Esophagus muscularis mucosa (tissue), 4 donors: ENCODE measurements around the gene EHF. TPM values are rescaled to one million over a fixed set of nuclear protein-coding genes. Genes with fewer than 3 reads are reported as not detected.
A peak's percentile ranks its signal among the peaks of the same experiment; 100 is the strongest.

Experiments used
- DNase-seq: peaks from one replicate; pipeline ENCODE4 v3.0.0-alpha.2; 2017; ENCODE audit errors: extremely low spot score
- H3K27ac ChIP-seq, 4 donors: fragments of 200-600 bp; sonication (generic); replicated peaks in 1 of 4; 1 replicate in 3 of 4; 2 replicates in 1 of 4; pipeline ENCODE4 v1.5.1; 2016 to 2019; ENCODE audit warnings: mild to moderate bottlenecking in 1 of 4
- H3K27me3 ChIP-seq, 4 donors: fragments of 200-600 bp; sonication (generic); one replicate each; pipeline versions ENCODE4 v1.5.1 to v1.6.0; 2016 to 2019
- H3K36me3 ChIP-seq, 4 donors: fragments of 200-600 bp; sonication (generic); one replicate each; pipeline ENCODE4 v1.5.1; 2016 to 2019
- H3K4me1 ChIP-seq, 4 donors: fragments of 200-600 bp; sonication (generic); one replicate each; pipeline ENCODE4 v1.5.1; 2016 to 2019
- H3K4me3 ChIP-seq, 4 donors: fragments of 200-600 bp; sonication (generic); 1 replicate in 2 of 4; 2 replicates in 2 of 4; pipeline ENCODE4 v1.5.1; 2016 to 2019; ENCODE audit warnings: mild to moderate bottlenecking in 4 of 4, moderate library complexity in 1 of 4
- H3K9me3 ChIP-seq, 4 donors: fragments of 200-600 bp; sonication (generic); 1 replicate in 3 of 4; 2 replicates in 1 of 4; pipeline ENCODE4 v1.5.1; 2016 to 2019
- EP300 ChIP-seq: sonication (generic); formaldehyde crosslinking; IDR thresholded peaks from one replicate; pipeline ENCODE4 v1.6.1; 2017; ENCODE audit warnings: antibody characterized with exemption
- POLR2A ChIP-seq: fragments of 450-650 bp; IDR thresholded peaks from one replicate; pipeline ENCODE4 v1.6.1; 2017; ENCODE audit warnings: antibody characterized with exemption, moderate library complexity, mild to moderate bottlenecking, low read depth
- POLR2AphosphoS5 ChIP-seq, 2 donors: sonication (generic); formaldehyde crosslinking; IDR thresholded peaks; one replicate each; pipeline ENCODE4 v1.6.1; 2017; ENCODE audit warnings: antibody characterized with exemption in 2 of 2
- WGBS: methylation state at CpG from one replicate; pipeline ENCODE4 v1.1.5; 2018; 5-methylcytosine and 5-hydroxymethylcytosine counted together
- intact Hi-C: fragments of 100-400 bp; cut with DNase I; formaldehyde crosslinking; loops from one replicate; pipeline ENCODE4 v1.15.1; 2023
- total RNA-seq, 4 donors: library from RNA; depleted of rRNA; stranded (reverse); fragments of >200 nt; gene quantifications; one replicate each; pipeline versions ENCODE4 v1.1.0 to v1.2.1, GENCODE V29; 2016
- TF ChIP-seq, protein P1 (sequence below), 3 experiments: fragments of 200-600 bp in 2 of 3; fragments of 450-650 bp in 1 of 3; sonication (generic) in 2 of 3; IDR thresholded peaks; one replicate each; pipeline ENCODE4 v1.5.1; 2017 to 2019; ENCODE audit warnings: antibody characterized with exemption in 3 of 3, mild to moderate bottlenecking in 2 of 3, moderate library complexity in 1 of 3

Gene EHF
- total RNA-seq, 4 donors from 2014 or later, result 0.42 to 0.52 TPM; not detected in 2

DNA sequence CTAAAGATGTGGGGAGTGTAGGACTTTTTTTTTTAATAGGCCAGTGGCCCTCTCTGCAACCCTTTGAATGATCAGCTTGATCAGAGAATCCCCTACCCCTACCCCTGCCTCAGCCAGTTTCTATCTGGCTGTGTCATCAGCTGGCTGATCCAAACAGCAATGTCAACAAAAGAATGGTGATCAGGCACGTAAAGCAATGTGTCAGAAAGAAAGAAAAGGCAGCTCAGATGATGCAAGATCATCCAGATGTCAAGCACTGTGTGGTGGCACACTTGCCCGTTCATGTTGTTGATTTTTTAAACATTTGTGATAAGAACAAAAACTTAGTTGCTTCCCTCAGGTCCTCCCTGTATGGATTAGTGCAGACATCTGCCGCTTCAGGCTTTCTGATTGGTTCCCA, 26.3 kb upstream of the EHF start:
- no peak for TF ChIP-seq EP300
- TF ChIP-seq POLR2AphosphoS5 (IDR thresholded peaks at IDR 0.05), result no peak
- TF ChIP-seq, protein P1, sequence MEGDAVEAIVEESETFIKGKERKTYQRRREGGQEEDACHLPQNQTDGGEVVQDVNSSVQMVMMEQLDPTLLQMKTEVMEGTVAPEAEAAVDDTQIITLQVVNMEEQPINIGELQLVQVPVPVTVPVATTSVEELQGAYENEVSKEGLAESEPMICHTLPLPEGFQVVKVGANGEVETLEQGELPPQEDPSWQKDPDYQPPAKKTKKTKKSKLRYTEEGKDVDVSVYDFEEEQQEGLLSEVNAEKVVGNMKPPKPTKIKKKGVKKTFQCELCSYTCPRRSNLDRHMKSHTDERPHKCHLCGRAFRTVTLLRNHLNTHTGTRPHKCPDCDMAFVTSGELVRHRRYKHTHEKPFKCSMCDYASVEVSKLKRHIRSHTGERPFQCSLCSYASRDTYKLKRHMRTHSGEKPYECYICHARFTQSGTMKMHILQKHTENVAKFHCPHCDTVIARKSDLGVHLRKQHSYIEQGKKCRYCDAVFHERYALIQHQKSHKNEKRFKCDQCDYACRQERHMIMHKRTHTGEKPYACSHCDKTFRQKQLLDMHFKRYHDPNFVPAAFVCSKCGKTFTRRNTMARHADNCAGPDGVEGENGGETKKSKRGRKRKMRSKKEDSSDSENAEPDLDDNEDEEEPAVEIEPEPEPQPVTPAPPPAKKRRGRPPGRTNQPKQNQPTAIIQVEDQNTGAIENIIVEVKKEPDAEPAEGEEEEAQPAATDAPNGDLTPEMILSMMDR (IDR thresholded peaks at IDR 0.05), result no peak
- no peak for TF ChIP-seq POLR2A
- Histone ChIP-seq H3K36me3 (no peaks in the 10 kb centered on the region), H3K9me3 (no peaks in the 10 kb centered on the region), H3K27ac (no peak overlapping the region), H3K4me1 (no peaks in the 10 kb centered on the region), H3K4me3 (no peak overlapping the region), H3K27me3 (peaks cover 0 to 4% (median 0%) of the 10 kb centered on the region in 4 donors)
- intact Hi-C loops, result no loop called here
- 83% methylated on average over 3 of the region's 3 CpGs for WGBS
- peak; percentile 39 for DNase-seq

DNA sequence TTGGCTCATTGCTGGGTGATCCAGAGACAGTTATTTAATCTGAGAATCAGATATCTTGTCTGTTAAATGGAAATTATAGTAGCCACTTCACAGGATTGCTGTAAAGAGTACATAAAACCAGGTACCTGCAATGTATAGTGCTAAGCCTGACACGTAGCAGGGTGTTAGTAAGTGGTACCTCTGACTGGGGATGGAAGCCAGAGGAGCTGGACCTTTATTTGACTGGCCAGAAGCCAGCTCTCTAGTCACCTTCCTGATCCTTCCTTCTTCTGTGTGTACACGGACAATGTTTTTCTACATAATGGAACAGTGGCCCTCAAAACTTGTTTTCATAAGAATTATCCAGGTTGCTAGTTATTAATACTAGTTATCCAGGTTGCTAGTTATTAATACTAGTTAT, 25.5 kb upstream of the EHF start:
- Histone ChIP-seq H3K36me3 (no peaks in the 10 kb centered on the region), H3K4me1 (peaks cover 0 to under 1% (median 0%) of the 10 kb centered on the region in 4 donors), H3K27me3 (peaks cover 0 to 4% (median 0%) of the 10 kb centered on the region in 4 donors), H3K9me3 (no peaks in the 10 kb centered on the region), H3K4me3 (no peak overlapping the region), H3K27ac (no peak overlapping the region)
- TF ChIP-seq, protein P1 (IDR thresholded peaks at IDR 0.05), result no peak
- no peak for TF ChIP-seq POLR2A
- no peak for TF ChIP-seq EP300
- no peak for TF ChIP-seq POLR2AphosphoS5 (IDR thresholded peaks at IDR 0.05)
- 67% methylated on average over 2 of the region's 2 CpGs for WGBS
- no peak for DNase-seq
- intact Hi-C loops, result no loop called here

DNA sequence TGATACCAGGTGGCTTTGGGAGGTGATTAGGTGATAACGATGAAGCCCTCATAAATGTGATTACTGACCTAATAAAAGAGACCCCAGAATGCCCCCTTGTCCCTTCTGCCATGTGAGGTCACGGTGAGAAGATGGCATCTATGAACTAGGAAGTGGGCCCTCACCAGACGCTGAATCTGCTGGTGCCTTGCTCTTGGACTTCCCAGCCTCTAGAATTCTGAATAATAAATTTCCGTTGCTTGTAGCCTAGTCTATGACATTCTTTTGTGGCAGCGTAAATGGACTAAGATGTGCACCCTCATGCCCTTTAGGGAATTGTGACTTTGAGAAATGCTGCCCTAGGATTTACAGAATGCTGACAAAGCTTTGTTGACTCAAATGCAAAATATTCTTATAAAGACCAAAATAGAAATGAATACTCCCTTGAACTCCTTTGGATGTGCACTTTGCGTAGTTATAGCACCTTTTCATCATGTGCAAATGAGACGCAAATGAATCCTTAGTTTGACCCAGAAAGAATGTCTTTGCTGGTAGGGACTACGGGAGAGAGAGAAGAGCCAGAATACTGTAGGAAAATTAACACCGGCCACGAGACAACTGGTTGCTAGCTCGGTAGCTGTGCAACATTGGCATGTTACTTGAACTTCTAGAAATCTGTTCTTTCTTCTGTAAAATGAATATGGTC, 24.8 kb upstream of the EHF start:
- Histone ChIP-seq H3K27me3 (peaks cover 0 to 4% (median 0%) of the 10 kb centered on the region in 4 donors), H3K4me1 (peaks cover 0 to 8% (median 0%) of the 10 kb centered on the region in 4 donors), H3K27ac (no peak overlapping the region), H3K4me3 (no peak overlapping the region), H3K36me3 (no peaks in the 10 kb centered on the region), H3K9me3 (no peaks in the 10 kb centered on the region)
- intact Hi-C loops, result no loop called here
- DNase-seq, result no peak
- WGBS, result 96% methylated on average over 11 of the region's 11 CpGs
- TF ChIP-seq POLR2AphosphoS5 (IDR thresholded peaks at IDR 0.05) (no peak), EP300 (no peak)
- TF ChIP-seq, protein P1 (IDR thresholded peaks at IDR 0.05), result no peak

DNA sequence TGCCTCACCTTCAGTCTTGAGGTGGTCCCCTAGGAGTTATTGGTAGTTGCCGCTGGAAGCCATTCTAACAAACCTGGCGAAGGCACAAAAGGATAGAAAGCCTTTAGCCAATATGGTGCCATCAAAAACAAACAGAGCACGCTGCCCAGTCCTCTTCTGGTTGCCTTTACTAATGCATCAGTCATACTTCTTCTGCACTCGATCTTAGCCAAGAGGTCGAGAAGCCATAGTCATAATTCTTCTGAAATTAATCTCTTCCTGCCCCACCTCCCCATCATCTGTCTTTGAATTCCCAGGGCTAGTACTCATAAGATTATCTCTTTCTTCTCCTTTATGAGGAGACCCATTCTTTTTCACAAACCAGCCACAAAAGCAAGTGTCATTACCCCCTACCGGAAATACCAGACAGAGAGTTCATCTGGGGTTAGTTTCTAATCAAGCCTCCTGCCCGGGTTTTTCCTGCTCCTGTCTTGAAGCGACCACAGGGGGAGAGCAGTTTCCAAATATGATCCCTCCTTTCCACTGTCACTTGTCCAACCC, 21.4 kb upstream of the EHF start:
- no peak overlapping the region for H3K27ac ChIP-seq

More for the DNA sequence above, 21.4 kb upstream of the EHF start:
- intact Hi-C loops, result no loop called here
- H3K9me3 ChIP-seq, result no peaks in the 10 kb centered on the region
- no peaks in the 10 kb centered on the region for H3K27me3 ChIP-seq
- peaks cover 0 to 8% (median 0%) of the 10 kb centered on the region in 4 donors for H3K4me1 ChIP-seq
- H3K4me3 ChIP-seq, result no peak overlapping the region
- 71% methylated on average over 8 of the region's 8 CpGs for WGBS
- no peak for DNase-seq
- no peaks in the 10 kb centered on the region for H3K36me3 ChIP-seq
- no peak for TF ChIP-seq EP300
- TF ChIP-seq POLR2AphosphoS5 (IDR thresholded peaks at IDR 0.05), result no peak
- TF ChIP-seq POLR2A, result no peak
- TF ChIP-seq, protein P1 (IDR thresholded peaks at IDR 0.05), result no peak
